Panc1 (cell line): ENCODE measurements around the gene TNIK.

Source experiments
- POLR2AphosphoS5 ChIP-seq: IDR thresholded peaks from 2 replicates; pipeline ENCODE4 v1.6.1; 2012; ENCODE audit warnings: mild to moderate bottlenecking, low read depth, low read length, moderate library complexity
- SIN3A ChIP-seq: IDR thresholded peaks from 2 replicates; pipeline ENCODE4 v1.6.1; 2012; ENCODE audit warnings: low read depth, mild to moderate bottlenecking, low read length, moderate library complexity, borderline replicate concordance; ENCODE audit not compliant: insufficient read depth
- TF ChIP-seq, protein P1 (sequence below): fragments of 450-650 bp; IDR thresholded peaks from 2 replicates; pipeline ENCODE4 v1.5.1; 2017; ENCODE audit warnings: mild to moderate bottlenecking

DNA sequence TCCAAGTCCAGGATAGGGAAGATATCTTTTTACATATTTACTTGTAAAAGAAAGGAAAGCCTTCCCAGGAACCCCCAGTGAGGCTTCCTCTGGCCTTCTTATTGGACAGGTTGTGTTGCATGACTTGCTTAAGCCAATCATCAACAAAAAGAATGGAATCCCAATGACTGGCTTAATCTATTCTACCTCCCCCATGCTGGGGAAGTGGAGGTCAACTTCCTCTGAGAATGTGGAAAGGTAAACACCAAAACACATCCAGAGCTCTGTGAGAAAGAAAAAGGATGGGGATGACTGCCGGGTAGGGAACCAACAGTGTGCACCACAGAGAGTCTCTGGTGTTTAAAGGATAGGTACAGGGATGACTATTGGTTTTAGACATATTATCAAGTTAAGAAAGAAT lies 25.1 kb downstream of the TNIK start:
- TF ChIP-seq SIN3A (no peak), POLR2AphosphoS5 (no peak)
- TF ChIP-seq, protein P1, sequence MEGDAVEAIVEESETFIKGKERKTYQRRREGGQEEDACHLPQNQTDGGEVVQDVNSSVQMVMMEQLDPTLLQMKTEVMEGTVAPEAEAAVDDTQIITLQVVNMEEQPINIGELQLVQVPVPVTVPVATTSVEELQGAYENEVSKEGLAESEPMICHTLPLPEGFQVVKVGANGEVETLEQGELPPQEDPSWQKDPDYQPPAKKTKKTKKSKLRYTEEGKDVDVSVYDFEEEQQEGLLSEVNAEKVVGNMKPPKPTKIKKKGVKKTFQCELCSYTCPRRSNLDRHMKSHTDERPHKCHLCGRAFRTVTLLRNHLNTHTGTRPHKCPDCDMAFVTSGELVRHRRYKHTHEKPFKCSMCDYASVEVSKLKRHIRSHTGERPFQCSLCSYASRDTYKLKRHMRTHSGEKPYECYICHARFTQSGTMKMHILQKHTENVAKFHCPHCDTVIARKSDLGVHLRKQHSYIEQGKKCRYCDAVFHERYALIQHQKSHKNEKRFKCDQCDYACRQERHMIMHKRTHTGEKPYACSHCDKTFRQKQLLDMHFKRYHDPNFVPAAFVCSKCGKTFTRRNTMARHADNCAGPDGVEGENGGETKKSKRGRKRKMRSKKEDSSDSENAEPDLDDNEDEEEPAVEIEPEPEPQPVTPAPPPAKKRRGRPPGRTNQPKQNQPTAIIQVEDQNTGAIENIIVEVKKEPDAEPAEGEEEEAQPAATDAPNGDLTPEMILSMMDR: no peak
